HepG2 (cell line): ENCODE data around the gene SRCIN1.

Experiments
- BRD4 ChIP-seq: sonication (generic); formaldehyde crosslinking; IDR thresholded peaks from 2 replicates; pipeline ENCODE4 v1.4.0; 2020; ENCODE audit warnings: missing genetic modification reagents
- CHD2 ChIP-seq: IDR thresholded peaks from 2 replicates; pipeline ENCODE4 v1.6.1; 2011; ENCODE audit warnings: low read depth, low read length, improper control_type of control experiment
- CTCF ChIP-seq: sonication (generic); formaldehyde crosslinking; IDR thresholded peaks from 2 replicates; pipeline ENCODE4 v1.5.0; 2020; ENCODE audit warnings: mild to moderate bottlenecking, missing genetic modification reagents, moderate library complexity
- JUND ChIP-seq: sonication (generic); formaldehyde crosslinking; IDR thresholded peaks from 2 replicates; pipeline ENCODE4 v1.8.0; 2022; ENCODE audit warnings: mild to moderate bottlenecking, missing genetic modification reagents
- KDM5B ChIP-seq: sonication (generic); formaldehyde crosslinking; IDR thresholded peaks from 2 replicates; pipeline ENCODE4 v1.4.0; 2020; ENCODE audit warnings: missing genetic modification reagents, mild to moderate bottlenecking, borderline replicate concordance
- NR2F6 ChIP-seq, 2 experiments: IDR thresholded peaks; 2 replicates each; pipeline ENCODE4 v1.6.1; 2016; ENCODE audit warnings: antibody characterized with exemption in 1 of 2, mild to moderate bottlenecking in 1 of 2
- POLR2A ChIP-seq, 2 experiments: IDR thresholded peaks; 2 replicates each; pipeline ENCODE4 v1.6.1; 2011; ENCODE audit warnings: low read depth in 2 of 2, low read length in 2 of 2, mild to moderate bottlenecking in 1 of 2, moderate library complexity in 1 of 2; ENCODE audit not compliant: insufficient read depth in 1 of 2
- TCF7L2 ChIP-seq: IDR thresholded peaks from 2 replicates; pipeline ENCODE4 v1.6.1; 2011; ENCODE audit warnings: mild to moderate bottlenecking, low read depth, low read length, moderate library complexity
- ZBTB2 ChIP-seq: sonication (generic); formaldehyde crosslinking; IDR thresholded peaks from 2 replicates; pipeline ENCODE4 v1.8.0; 2022; ENCODE audit warnings: low read depth, missing genetic modification reagents
- ZBTB25 ChIP-seq: IDR thresholded peaks from 2 replicates; pipeline ENCODE4 v1.6.1; 2018; ENCODE audit warnings: missing genetic modification reagents
- ZFAT ChIP-seq: sonication (generic); formaldehyde crosslinking; conservative IDR thresholded peaks from 2 replicates; pipeline ENCODE4 v1.8.1; 2023; ENCODE audit warnings: missing genetic modification reagents, inconsistent platforms
- TF ChIP-seq, protein P1 (sequence below): sonication (generic); formaldehyde crosslinking; IDR thresholded peaks from 2 replicates; pipeline ENCODE4 v1.4.0; 2020; ENCODE audit warnings: missing genetic modification reagents

- TF ChIP-seq, protein P1, sequence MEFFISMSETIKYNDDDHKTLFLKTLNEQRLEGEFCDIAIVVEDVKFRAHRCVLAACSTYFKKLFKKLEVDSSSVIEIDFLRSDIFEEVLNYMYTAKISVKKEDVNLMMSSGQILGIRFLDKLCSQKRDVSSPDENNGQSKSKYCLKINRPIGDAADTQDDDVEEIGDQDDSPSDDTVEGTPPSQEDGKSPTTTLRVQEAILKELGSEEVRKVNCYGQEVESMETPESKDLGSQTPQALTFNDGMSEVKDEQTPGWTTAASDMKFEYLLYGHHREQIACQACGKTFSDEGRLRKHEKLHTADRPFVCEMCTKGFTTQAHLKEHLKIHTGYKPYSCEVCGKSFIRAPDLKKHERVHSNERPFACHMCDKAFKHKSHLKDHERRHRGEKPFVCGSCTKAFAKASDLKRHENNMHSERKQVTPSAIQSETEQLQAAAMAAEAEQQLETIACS (CRISPR knock-in tag), result no peak
- TF ChIP-seq TCF7L2, result no peak
- TF ChIP-seq ZFAT (CRISPR knock-in tag), result no peak
- no peak for TF ChIP-seq CTCF
- no peak for TF ChIP-seq BRD4
- no peak for TF ChIP-seq ZBTB2 (CRISPR knock-in tag)
- TF ChIP-seq CHD2, result no peak
- no peak for TF ChIP-seq NR2F6 (IDR thresholded peaks at IDR 0.05)
- no peak for TF ChIP-seq NR2F6 (CRISPR knock-in tag; IDR thresholded peaks at IDR 0.05)
- TF ChIP-seq POLR2A (IDR thresholded peaks at IDR 0.05; ENCODE audit: insufficient read depth in 1 of 2, low read depth in 2 of 2, low read length in 2 of 2), result no peak
- TF ChIP-seq ZBTB25, result no peak
- no peak for TF ChIP-seq JUND (CRISPR knock-in tag)
- no peak for TF ChIP-seq KDM5B
These were observed 30.0 kb downstream of the SRCIN1 start for GRCh38 chr17:38575781-38576180.
